IPS-20b (cell line): Measurements from ENCODE around the gene CTCFL.

Experiments used
- H3K27ac ChIP-seq: one replicate; pipeline ENCODE4 v1.5.1; 2013; ENCODE audit warnings: low read length
- H3K27me3 ChIP-seq: 2 replicates; pipeline ENCODE4 v1.6.1; 2013; ENCODE audit warnings: mild to moderate bottlenecking, low read length, inconsistent platforms; ENCODE audit not compliant: insufficient read depth
- H3K36me3 ChIP-seq: 2 replicates; pipeline ENCODE4 v1.6.1; 2013; ENCODE audit warnings: low read depth, mild to moderate bottlenecking, inconsistent platforms, low read length, moderate library complexity; ENCODE audit not compliant: insufficient read depth
- H3K4me1 ChIP-seq: 2 replicates; pipeline ENCODE4 v1.6.1; 2013; ENCODE audit warnings: mild to moderate bottlenecking, control low read depth, inconsistent platforms, low read length, moderate library complexity; ENCODE audit not compliant: insufficient read depth
- H3K4me3 ChIP-seq: 2 replicates; pipeline ENCODE4 v1.5.1; 2013; ENCODE audit warnings: mild to moderate bottlenecking, low read length, inconsistent platforms
- H3K9ac ChIP-seq: 2 replicates; pipeline ENCODE4 v1.6.1; 2013; ENCODE audit warnings: low read depth, mild to moderate bottlenecking, inconsistent platforms, low read length, moderate library complexity
- H3K9me3 ChIP-seq: 2 replicates; pipeline ENCODE4 v1.6.1; 2013; ENCODE audit warnings: mild to moderate bottlenecking, low read depth, low read length, inconsistent platforms; ENCODE audit not compliant: insufficient read depth

CTCFL gene

DNA sequence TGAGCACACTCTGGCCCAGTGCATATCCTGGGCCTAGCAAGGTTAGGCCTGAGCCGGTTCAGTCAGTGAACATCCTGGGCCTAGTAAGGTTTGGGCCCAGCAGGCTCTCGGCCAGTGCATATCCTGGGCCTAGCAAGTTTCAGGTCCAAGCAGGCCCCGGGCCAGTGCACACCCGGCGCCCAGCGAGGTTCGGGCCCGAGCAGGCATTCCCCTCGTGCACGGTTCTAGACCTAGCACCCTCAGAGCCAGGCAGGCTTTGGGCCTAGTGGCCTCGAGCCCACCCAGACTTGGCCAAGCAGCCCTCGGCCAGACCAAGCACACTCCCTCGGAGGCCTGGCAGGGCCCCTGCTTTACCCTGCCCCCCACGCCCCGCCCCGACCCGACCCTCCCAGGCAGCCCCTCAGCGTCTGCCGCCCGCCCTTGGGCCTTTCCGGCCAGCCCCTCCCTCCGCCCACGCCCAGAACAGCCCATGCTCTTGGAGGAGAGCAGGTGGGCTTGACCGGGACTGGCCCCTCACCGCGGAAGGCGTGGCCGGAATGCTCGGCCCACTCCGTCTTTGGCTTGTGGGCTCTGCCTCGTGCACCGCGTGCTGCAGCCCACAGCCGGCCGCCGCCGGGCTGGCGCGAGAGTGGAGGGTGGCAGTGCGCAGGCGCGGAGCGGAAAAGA, at the start of gene CTCFL:
TSS of gene CTCFL (minus strand) at position 630 of the 666 bp plus-strand sequence. CDS start 935 bp downstream, outside the sequence.
- Histone ChIP-seq H3K4me1 (peaks cover 4% of the 10 kb centered on the region; the same call in 1 of the 2 replicates), H3K9ac (no peak within 1 kb of the TSS), H3K4me3 (no peak within 1 kb of the TSS), H3K9me3 (no peaks in the 10 kb centered on the region), H3K27me3 (no peaks in the 10 kb centered on the region), H3K27ac (no peak within 1 kb of the TSS), H3K36me3 (no peaks in the 10 kb centered on the region)

GRCh38 chr20:57573894-57574293, 49.0 kb upstream of the CTCFL start:
- Histone ChIP-seq H3K9ac (no peak overlapping the region), H3K36me3 (no peaks in the 10 kb centered on the region), H3K4me1 (peaks cover 6% of the 10 kb centered on the region; the same call in 1 of the 2 replicates), H3K9me3 (no peaks in the 10 kb centered on the region), H3K27ac (no peak overlapping the region), H3K27me3 (peaks cover 8% of the 10 kb centered on the region; the same call in 1 of the 2 replicates), H3K4me3 (no peak overlapping the region)

DNA sequence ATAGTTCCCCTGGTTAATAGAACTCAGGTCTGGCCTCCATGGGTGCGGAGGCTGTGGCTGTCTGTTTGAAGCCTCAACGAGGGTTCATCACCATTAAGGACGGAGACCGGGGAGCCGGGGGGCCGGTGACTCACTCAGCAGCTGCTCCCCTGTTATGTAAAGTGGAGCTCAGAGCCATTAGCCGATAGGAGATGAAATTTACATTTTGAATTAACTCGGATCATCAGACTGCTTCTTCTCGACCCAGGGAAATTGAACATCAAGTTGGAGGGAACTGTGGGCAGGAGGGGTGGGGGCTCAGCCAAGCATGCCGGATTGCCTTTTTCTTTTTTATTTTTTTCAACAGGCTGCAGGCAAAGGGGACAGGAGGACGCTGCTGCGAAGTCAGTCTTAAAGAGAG, 48.3 kb upstream of the CTCFL start:
- peaks cover 8% of the 10 kb centered on the region; the same call in 1 of the 2 replicates for H3K27me3 ChIP-seq
- no peak overlapping the region for H3K9ac ChIP-seq
- no peaks in the 10 kb centered on the region for H3K36me3 ChIP-seq
- no peaks in the 10 kb centered on the region for H3K9me3 ChIP-seq
- peaks cover 6% of the 10 kb centered on the region; the same call in 1 of the 2 replicates for H3K4me1 ChIP-seq
- no peak overlapping the region for H3K27ac ChIP-seq
- peak overlapping the region; percentile 19; the same call in 1 of the 2 replicates for H3K4me3 ChIP-seq

DNA sequence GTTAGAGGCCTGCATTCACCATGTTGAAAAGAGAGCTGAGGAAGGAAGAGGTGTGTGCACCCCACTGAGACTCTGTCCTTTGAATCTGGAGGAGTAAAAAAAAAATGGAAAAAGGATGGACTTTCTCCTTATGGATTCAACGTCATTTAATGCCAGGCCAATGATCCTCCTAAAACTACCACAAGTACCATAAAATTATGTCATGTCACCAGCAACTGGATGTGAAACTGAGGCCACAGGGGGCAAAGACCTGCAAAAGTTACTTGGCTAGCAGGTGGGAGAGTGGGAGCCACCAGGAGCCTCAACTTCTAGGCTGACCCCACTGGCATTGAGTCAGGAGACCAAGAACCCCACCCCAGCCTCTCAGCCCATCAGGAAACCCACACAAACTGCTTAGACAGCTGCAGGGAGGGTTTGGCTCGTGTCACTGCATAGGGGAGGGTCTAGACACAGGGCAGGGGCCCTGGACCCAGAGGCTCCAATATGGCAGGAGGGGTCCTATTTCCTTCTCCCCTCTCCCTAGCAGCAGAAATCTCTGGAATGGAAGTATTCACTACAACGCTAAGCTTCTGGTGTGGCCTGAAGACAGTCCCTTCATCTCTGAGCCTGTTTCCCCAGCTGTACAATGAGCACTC, 47.0 kb upstream of the CTCFL start:
- Histone ChIP-seq H3K4me1 (peaks cover 6% of the 10 kb centered on the region; the same call in 1 of the 2 replicates), H3K36me3 (no peaks in the 10 kb centered on the region), H3K27ac (no peak overlapping the region), H3K4me3 (no peak overlapping the region), H3K9me3 (no peaks in the 10 kb centered on the region), H3K27me3 (peaks cover 8% of the 10 kb centered on the region; the same call in 1 of the 2 replicates), H3K9ac (no peak overlapping the region)

GRCh38 chr20:57570920-57571319, 46.0 kb upstream of the CTCFL start:
- Histone ChIP-seq H3K27ac (no peak overlapping the region), H3K27me3 (peaks cover 8% of the 10 kb centered on the region; the same call in 1 of the 2 replicates), H3K9ac (no peak overlapping the region), H3K4me3 (no peak overlapping the region), H3K36me3 (no peaks in the 10 kb centered on the region), H3K9me3 (no peaks in the 10 kb centered on the region), H3K4me1 (peaks cover 6% of the 10 kb centered on the region; the same call in 1 of the 2 replicates)

- Histone ChIP-seq H3K27ac (no peak overlapping the region), H3K9ac (no peak overlapping the region), H3K27me3 (peaks cover 8% of the 10 kb centered on the region; the same call in 1 of the 2 replicates), H3K4me3 (no peak overlapping the region), H3K9me3 (no peaks in the 10 kb centered on the region), H3K36me3 (no peaks in the 10 kb centered on the region), H3K4me1 (peaks cover 6% of the 10 kb centered on the region; the same call in 1 of the 2 replicates)
Observed at GRCh38 chr20:57570145-57570850, 45.4 kb upstream of the CTCFL start.

- Histone ChIP-seq H3K9me3 (no peaks in the 10 kb centered on the region), H3K4me1 (peaks cover 6% of the 10 kb centered on the region; the same call in 1 of the 2 replicates), H3K9ac (no peak overlapping the region), H3K4me3 (no peak overlapping the region), H3K27ac (no peak overlapping the region), H3K36me3 (no peaks in the 10 kb centered on the region), H3K27me3 (peaks cover 8% of the 10 kb centered on the region; the same call in 1 of the 2 replicates)
Observed at GRCh38 chr20:57568960-57569359, 44.0 kb upstream of the CTCFL start.

- no peak overlapping the region for H3K4me3 ChIP-seq
- peaks cover 1% of the 10 kb centered on the region; the same call in 1 of the 2 replicates for H3K4me1 ChIP-seq
- H3K9ac ChIP-seq: no peak overlapping the region
- no peaks in the 10 kb centered on the region for H3K9me3 ChIP-seq
- H3K27ac ChIP-seq: no peak overlapping the region
- H3K36me3 ChIP-seq: no peaks in the 10 kb centered on the region
- peaks cover 8% of the 10 kb centered on the region; the same call in 1 of the 2 replicates for H3K27me3 ChIP-seq
Observed at GRCh38 chr20:57568088-57568896, 43.4 kb upstream of the CTCFL start.

DNA sequence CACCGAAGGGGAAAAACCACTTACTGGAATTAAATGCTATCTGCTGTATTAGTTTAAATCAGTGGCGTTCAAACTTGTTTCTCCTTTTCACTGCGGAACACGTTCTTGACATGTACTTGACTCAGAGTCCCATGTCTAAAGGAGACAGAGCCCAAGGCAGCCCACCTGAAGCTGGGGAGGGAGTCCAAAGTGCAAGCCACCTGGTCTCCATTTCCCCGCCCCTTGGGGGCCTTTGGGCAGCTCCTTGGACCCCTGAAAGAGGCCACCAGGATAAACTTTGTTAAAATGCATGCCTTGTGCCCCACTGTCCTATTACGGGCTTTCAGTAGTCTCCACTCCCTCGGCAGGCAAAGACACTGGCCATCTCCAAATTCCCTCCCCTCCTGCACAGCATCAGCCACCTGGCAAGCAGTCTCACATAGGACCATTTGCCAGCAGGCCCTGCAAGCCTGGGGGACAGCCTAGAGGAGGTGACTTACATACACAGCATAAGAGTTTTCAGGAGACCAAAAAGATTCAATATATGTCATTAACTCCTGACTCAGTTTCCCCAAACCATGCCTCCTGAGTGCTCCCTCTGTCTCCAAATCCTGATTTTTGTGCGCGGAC, 42.6 kb upstream of the CTCFL start:
- Histone ChIP-seq H3K9ac (no peak overlapping the region), H3K27ac (no peak overlapping the region), H3K9me3 (no peaks in the 10 kb centered on the region), H3K4me3 (no peak overlapping the region), H3K27me3 (0 out of 2 replicates have a peak, but pooled peaks cover 3% of the 10 kb centered on the region), H3K36me3 (no peaks in the 10 kb centered on the region), H3K4me1 (no peaks in the 10 kb centered on the region)

DNA sequence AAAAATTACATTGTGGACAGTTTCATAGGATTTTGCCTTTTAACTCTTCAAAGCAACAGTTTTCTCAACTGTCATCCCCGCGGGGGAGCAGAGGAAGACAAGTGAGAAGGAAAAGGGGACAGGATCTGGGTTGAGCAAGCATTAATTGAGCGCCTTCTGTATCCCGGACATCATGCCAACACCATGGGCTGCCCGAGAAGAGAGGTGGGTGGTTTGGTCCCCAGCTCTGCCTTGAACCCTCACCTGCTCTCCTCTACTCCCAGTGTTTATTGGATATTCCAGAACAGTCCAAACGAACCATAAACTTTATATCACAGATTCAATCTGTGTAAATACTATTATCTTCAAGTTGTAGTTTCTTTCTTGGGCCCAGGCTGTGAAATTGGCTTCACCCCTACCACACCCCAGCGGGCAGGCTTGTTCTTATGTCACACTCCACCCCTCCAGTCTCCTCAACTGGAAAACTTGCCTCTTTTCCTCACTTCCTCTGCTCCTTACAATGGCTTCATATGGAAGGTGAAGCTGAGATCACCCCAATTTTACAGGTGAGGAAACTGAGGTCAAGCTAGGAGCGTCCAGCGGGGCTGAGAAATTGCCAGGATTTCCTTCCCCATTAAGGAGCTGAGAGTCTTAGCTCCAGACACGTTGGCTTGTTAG, 42.0 kb upstream of the CTCFL start:
- no peak overlapping the region for H3K9ac ChIP-seq
- H3K27ac ChIP-seq: no peak overlapping the region

More for the DNA sequence above, 42.0 kb upstream of the CTCFL start:
- Histone ChIP-seq H3K4me3 (no peak overlapping the region), H3K4me1 (no peaks in the 10 kb centered on the region), H3K9me3 (no peaks in the 10 kb centered on the region), H3K36me3 (no peaks in the 10 kb centered on the region), H3K27me3 (no peaks in the 10 kb centered on the region)
